Measurements from ENCODE around the gene SMOC2.

- TF ChIP-seq CTCF (conservative IDR thresholded peaks at IDR 0.05 in 1 of 2, IDR thresholded peaks at IDR 0.05 in 1 of 2; ENCODE audit: extremely low read depth in 1 of 2, insufficient read depth in 1 of 2, low read depth in 1 of 2, low read length in 2 of 2) (no peak), EZH2 (IDR thresholded peaks at IDR 0.05; ENCODE audit: borderline replicate concordance, low read length) (no peak)
Measured at GRCh38 chr6:168413856-168414255, 27.1 kb upstream of the SMOC2 start.

Measured in mammary epithelial cell (primary cell).